Gastrocnemius medialis (tissue), 4 donors: ENCODE results near the gene CEBPB.

ENCODE experiments used
- POLR2A ChIP-seq, 2 donors: fragments of 450-650 bp; IDR thresholded peaks; one replicate each; pipeline ENCODE4 v1.6.1; 2017; ENCODE audit warnings: antibody characterized with exemption in 2 of 2, mild to moderate bottlenecking in 2 of 2, moderate library complexity in 2 of 2
- TF ChIP-seq, protein P1 (sequence below), 5 experiments: fragments of 450-650 bp in 3 of 5; fragments of 200-600 bp in 2 of 5; sonication (generic) in 2 of 5; IDR thresholded peaks in 4 of 5; conservative IDR thresholded peaks in 1 of 5; 1 replicate in 4 of 5; 2 replicates in 1 of 5; pipeline ENCODE4 v1.5.1; 2016 to 2019; ENCODE audit warnings: antibody characterized with exemption in 5 of 5, mild to moderate bottlenecking in 3 of 5, moderate library complexity in 3 of 5

DNA sequence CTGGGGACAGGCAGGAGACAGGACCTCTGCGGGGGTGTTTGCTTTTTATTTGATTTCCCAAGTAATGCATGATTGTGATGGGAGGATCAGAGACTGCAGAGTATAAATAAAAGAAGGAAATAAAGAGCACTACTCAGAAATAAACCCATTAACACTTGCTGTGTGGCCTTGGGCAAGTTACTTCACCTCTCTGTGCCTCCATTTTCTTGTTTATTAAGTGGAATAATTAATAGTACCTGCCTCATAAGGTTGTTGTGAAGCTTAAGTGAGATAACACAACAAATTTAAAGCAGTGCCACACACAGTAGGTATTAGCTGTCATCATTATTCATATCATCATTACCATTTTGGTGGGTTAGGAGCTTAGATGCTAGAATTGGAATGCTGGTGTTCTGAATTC, 8.1 kb downstream of the CEBPB start:
- TF ChIP-seq, protein P1, sequence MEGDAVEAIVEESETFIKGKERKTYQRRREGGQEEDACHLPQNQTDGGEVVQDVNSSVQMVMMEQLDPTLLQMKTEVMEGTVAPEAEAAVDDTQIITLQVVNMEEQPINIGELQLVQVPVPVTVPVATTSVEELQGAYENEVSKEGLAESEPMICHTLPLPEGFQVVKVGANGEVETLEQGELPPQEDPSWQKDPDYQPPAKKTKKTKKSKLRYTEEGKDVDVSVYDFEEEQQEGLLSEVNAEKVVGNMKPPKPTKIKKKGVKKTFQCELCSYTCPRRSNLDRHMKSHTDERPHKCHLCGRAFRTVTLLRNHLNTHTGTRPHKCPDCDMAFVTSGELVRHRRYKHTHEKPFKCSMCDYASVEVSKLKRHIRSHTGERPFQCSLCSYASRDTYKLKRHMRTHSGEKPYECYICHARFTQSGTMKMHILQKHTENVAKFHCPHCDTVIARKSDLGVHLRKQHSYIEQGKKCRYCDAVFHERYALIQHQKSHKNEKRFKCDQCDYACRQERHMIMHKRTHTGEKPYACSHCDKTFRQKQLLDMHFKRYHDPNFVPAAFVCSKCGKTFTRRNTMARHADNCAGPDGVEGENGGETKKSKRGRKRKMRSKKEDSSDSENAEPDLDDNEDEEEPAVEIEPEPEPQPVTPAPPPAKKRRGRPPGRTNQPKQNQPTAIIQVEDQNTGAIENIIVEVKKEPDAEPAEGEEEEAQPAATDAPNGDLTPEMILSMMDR (IDR thresholded peaks at IDR 0.05 in 4 of 5, conservative IDR thresholded peaks at IDR 0.05 in 1 of 5), result no peak
- no peak for TF ChIP-seq POLR2A (IDR thresholded peaks at IDR 0.05)
